ENCODE data around the gene SLC2A1. TPM values are rescaled to one million over a fixed set of nuclear protein-coding genes. Genes with fewer than 3 reads are reported as not detected.

Gene SLC2A1
- total RNA-seq, 2 donors from 2014 or later = 119 to 147 TPM

GRCh38 chr1:42968654-42969053, 10.0 kb upstream of the SLC2A1 start:
- H3K27ac ChIP-seq = no peak overlapping the region
- H3K4me1 ChIP-seq (ENCODE audit: control insufficient read depth in 1 of 2, low read depth in 2 of 2) = peaks cover 0 to 17% of the 10 kb centered on the region in 2 donors
- H3K27me3 ChIP-seq (replicated peaks; ENCODE audit: insufficient read depth) = no peaks in the 10 kb centered on the region
- ATAC-seq (ENCODE audit: insufficient number of reproducible peaks, low FRiP score, low read depth) (no peak), DNase-seq (ENCODE audit: low spot score) (no peak)
- TF ChIP-seq CTCF (IDR thresholded peaks at IDR 0.05) = no peak
- H3K9me3 ChIP-seq = no peaks in the 10 kb centered on the region
- H3K4me3 ChIP-seq = no peak overlapping the region
- H3K36me3 ChIP-seq = peaks cover 4% of the 10 kb centered on the region

GRCh38 chr1:42966688-42967612, 8.3 kb upstream of the SLC2A1 start:
- H3K9me3 ChIP-seq = no peaks in the 10 kb centered on the region
- TF ChIP-seq CTCF (IDR thresholded peaks at IDR 0.05) = no peak
- no peak overlapping the region for H3K4me3 ChIP-seq
- H3K36me3 ChIP-seq = no peaks in the 10 kb centered on the region
- no peak for ATAC-seq (ENCODE audit: insufficient number of reproducible peaks, low FRiP score, low read depth)
- H3K27me3 ChIP-seq (replicated peaks; ENCODE audit: insufficient read depth) = no peaks in the 10 kb centered on the region
- H3K4me1 ChIP-seq (ENCODE audit: control insufficient read depth in 1 of 2, low read depth in 2 of 2) = peaks cover 7 to 33% of the 10 kb centered on the region in 2 donors
- no peak for DNase-seq (ENCODE audit: low spot score)
- H3K27ac ChIP-seq = peak overlapping the region in 1 of 2 donors; percentile 40

GRCh38 chr1:42965378-42965777, 6.7 kb upstream of the SLC2A1 start:
- Histone ChIP-seq H3K4me3 (no peak overlapping the region), H3K4me1 (ENCODE audit: control insufficient read depth in 1 of 2, low read depth in 2 of 2) (peaks cover 8 to 44% of the 10 kb centered on the region in 2 donors), H3K27ac (peak overlapping the region in 1 of 2 donors; percentile 40), H3K9me3 (no peaks in the 10 kb centered on the region), H3K27me3 (replicated peaks; ENCODE audit: insufficient read depth) (no peaks in the 10 kb centered on the region), H3K36me3 (no peaks in the 10 kb centered on the region)
- TF ChIP-seq CTCF (IDR thresholded peaks at IDR 0.05) = no peak
- no peak for ATAC-seq (ENCODE audit: insufficient number of reproducible peaks, low FRiP score, low read depth)
- no peak for DNase-seq (ENCODE audit: low spot score)

GRCh38 chr1:42964044-42964812, 5.6 kb upstream of the SLC2A1 start:
- no peaks in the 10 kb centered on the region for H3K36me3 ChIP-seq
- no peak overlapping the region for H3K4me3 ChIP-seq
- ATAC-seq (ENCODE audit: insufficient number of reproducible peaks, low FRiP score, low read depth) = no peak
- no peak for DNase-seq (ENCODE audit: low spot score)
- H3K9me3 ChIP-seq = no peaks in the 10 kb centered on the region
- peaks cover 10 to 54% of the 10 kb centered on the region in 2 donors for H3K4me1 ChIP-seq (ENCODE audit: control insufficient read depth in 1 of 2, low read depth in 2 of 2)
- TF ChIP-seq CTCF (IDR thresholded peaks at IDR 0.05) = no peak
- H3K27me3 ChIP-seq (replicated peaks; ENCODE audit: insufficient read depth) = no peaks in the 10 kb centered on the region
- peak overlapping the region in 1 of 2 donors; percentile 93 for H3K27ac ChIP-seq
